Measurements from ENCODE around the gene HSD17B2.
A peak's percentile ranks its signal among the peaks of the same experiment; 100 is the strongest.

DNA sequence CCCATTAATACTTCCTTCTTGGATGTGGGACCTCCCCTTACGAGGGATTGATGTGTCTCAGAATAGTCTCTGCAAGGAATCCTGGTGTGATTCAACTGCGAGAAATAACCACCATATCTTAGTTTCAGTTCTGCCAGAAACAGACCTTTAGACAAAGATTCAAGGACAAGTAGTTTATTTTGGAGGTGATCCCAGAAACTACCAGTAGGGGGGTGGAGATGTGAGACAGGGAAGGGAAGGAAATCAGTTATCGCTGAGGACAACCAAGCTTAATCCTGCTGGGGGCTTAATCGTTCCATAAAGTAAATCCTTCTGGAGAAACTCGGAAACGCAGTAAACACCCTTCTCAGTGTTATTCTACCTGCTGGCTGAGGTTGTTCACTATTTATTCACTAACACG is 18.8 kb upstream of the HSD17B2 start:
- TF ChIP-seq EZH2 (IDR thresholded peaks at IDR 0.05): no peak
- TF ChIP-seq CTCF (IDR thresholded peaks at IDR 0.05 in 2 of 3, conservative IDR thresholded peaks at IDR 0.05 in 1 of 3; ENCODE audit: borderline replicate concordance in 1 of 3, insufficient read depth in 1 of 3, low read depth in 2 of 3, low read length in 2 of 3): peak; percentile 21 to 70 (median 69); a peak in 4 of 6 replicates
- TF ChIP-seq SIN3A (IDR thresholded peaks at IDR 0.05; ENCODE audit: low read depth): no peak
